Loucy (cell line): ENCODE data around the gene PHF20.

ENCODE experiments used
- CTCF ChIP-seq: fragments of 200-600 bp; sonication (generic); conservative IDR thresholded peaks from 2 replicates; pipeline ENCODE4 v1.5.1; 2014; ENCODE audit warnings: mild to moderate bottlenecking, antibody characterized with exemption, low read length
- EZH2phosphoT487 ChIP-seq: fragments of 200-600 bp; IDR thresholded peaks from 2 replicates; pipeline ENCODE4 v1.6.1; 2018; ENCODE audit warnings: antibody characterized with exemption, mild to moderate bottlenecking, moderate library complexity, borderline replicate concordance

GRCh38 chr20:35739294-35740163, 32.3 kb upstream of the PHF20 start:
- TF ChIP-seq CTCF: peak; percentile 53
- no peak for TF ChIP-seq EZH2phosphoT487
